GM12892 (cell line): ENCODE data around the gene DNAH1.

Experiments
- POLR2A ChIP-seq: IDR thresholded peaks from 2 replicates; pipeline ENCODE4 v1.6.1; 2011; ENCODE audit warnings: low read depth, low read length, control low read depth
- POLR2AphosphoS5 ChIP-seq: IDR thresholded peaks from 2 replicates; pipeline ENCODE4 v1.6.1; 2011; ENCODE audit warnings: low read depth, low read length, control low read depth

DNA sequence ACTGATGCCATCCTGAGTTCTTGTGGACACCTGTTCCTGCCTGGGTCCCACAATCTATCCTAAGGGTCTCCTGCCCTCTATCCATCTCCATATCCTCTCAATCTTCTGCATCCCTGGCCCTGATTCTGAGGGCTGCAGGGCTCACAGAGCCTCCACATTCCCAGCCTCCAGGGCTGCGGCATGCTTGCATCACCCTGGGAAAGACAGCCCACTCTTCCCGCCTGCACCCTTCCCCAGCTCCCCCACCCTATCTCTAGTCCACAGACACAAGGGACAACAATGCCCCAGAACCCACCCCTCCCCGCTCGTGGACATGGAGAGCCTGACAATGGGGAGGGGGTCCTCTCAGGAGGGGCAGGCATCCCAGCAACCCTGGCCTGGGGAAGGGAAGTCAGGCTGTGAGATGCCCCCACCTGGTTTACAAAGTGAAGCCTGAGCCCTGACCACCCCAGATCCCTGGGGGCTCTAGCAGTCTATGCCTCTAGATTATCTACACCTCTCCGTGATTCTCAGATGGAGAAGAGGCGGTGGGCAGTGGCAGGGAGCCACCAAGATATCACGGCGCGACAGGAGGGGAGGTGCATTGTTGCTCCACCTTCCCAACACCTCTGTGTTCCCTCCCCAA is 118.5 kb downstream of the DNAH1 start:
- TF ChIP-seq POLR2A: no peak
- TF ChIP-seq POLR2AphosphoS5: no peak
